ENCODE measurements around the gene ARRB1. TPM values are rescaled to one million over a fixed set of nuclear protein-coding genes. Genes with fewer than 3 reads are reported as not detected.
A peak's percentile ranks its signal among the peaks of the same experiment; 100 is the strongest.
"Not testable (repeated sequence)": the region's sequence is repeated elsewhere in the genome, so short reads cannot be mapped to it uniquely, and the experiment has no call there.

The ARRB1 gene
- total RNA-seq, 1 experiment from 2014 or later, result 219 TPM

DNA sequence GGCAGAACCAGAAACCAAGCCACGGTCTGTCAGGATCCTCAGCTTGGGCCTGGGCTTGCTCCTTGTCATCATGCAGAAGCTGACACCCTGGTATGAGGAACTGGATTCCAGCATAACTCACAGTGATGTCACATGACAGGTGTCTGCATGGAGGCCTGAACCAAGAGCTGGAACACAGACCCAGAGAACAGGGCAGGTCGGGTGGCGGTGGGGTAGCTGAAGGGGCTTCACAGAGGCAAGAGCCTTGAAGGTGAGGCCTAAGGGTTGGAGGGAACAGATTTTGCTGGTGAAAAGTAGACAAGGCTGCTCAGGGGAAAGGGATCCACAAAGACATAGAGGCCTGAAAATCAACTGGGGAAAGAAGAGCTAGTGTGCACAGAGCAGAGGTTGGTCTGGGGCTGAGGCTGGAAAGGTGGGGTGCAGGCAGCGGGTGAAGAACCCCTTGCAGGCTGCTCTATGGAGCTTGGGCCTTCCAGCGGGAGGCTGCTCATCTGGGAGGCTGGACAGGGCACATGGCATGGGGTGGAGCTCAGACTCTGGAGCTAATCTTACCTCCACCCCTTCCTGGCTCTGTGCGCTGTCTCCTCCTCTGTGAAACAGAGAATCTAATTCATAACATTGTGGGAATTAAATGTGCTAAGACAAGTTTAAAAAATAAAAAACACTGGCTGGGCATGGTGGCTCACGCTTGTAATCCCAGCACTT is 29.4 kb upstream of the ARRB1 start:
- peaks cover 36% of the 10 kb centered on the region for H3K4me1 ChIP-seq (ENCODE audit: control insufficient read depth, insufficient read depth, low read length)
- peak overlapping the region; percentile 74 for H3K27ac ChIP-seq (ENCODE audit: low read length)
- DNase-seq (ENCODE audit: low read depth, low spot score) (no peak), ATAC-seq (0 out of 2 replicates have a peak, but pooled peaks have one; percentile 27)
- no TSS peak for BruUV-seq (replicated peaks)
- TF ChIP-seq, protein P1, sequence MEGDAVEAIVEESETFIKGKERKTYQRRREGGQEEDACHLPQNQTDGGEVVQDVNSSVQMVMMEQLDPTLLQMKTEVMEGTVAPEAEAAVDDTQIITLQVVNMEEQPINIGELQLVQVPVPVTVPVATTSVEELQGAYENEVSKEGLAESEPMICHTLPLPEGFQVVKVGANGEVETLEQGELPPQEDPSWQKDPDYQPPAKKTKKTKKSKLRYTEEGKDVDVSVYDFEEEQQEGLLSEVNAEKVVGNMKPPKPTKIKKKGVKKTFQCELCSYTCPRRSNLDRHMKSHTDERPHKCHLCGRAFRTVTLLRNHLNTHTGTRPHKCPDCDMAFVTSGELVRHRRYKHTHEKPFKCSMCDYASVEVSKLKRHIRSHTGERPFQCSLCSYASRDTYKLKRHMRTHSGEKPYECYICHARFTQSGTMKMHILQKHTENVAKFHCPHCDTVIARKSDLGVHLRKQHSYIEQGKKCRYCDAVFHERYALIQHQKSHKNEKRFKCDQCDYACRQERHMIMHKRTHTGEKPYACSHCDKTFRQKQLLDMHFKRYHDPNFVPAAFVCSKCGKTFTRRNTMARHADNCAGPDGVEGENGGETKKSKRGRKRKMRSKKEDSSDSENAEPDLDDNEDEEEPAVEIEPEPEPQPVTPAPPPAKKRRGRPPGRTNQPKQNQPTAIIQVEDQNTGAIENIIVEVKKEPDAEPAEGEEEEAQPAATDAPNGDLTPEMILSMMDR (IDR thresholded peaks at IDR 0.05), result no peak
- TF ChIP-seq REST (IDR thresholded peaks at IDR 0.05; ENCODE audit: insufficient read depth in 1 of 2, low read depth in 2 of 2, low read length in 1 of 2) (no peak), POLR2AphosphoS5 (IDR thresholded peaks at IDR 0.05; ENCODE audit: low read depth, low read length) (no peak), TCF7L2 (IDR thresholded peaks at IDR 0.05; ENCODE audit: low read depth, low read length) (no peak), SIN3A (IDR thresholded peaks at IDR 0.05; ENCODE audit: borderline replicate concordance, insufficient read depth, low read depth, low read length) (no peak)
- H3K9me3 ChIP-seq (ENCODE audit: control insufficient read depth, insufficient read depth, low read depth, low read length), result no peaks in the 10 kb centered on the region
- ChIA-PET CTCF (interaction anchor here (0.5 to 1.7 kb wide), 6 partner anchors 9 to 101 kb away, joined by 3 to 14 read pairs (median 6); no protein-coding TSS in a partner anchor), POLR2A (interaction anchor here (0.6 kb wide), 1 partner anchor 46 kb away, joined by 4 read pairs; no protein-coding TSS in a partner anchor)
- H3K27me3 ChIP-seq (ENCODE audit: control insufficient read depth, insufficient read depth, low read length), result no peaks in the 10 kb centered on the region
- no peak overlapping the region for H3K4me3 ChIP-seq (ENCODE audit: low read depth in 2 of 2, low read length in 2 of 2)
- intact Hi-C loops (cut with micrococcal nuclease; ENCODE audit: unreplicated experiment), result loop anchor here (5.0 kb wide), 1 partner anchor 39 kb away; no protein-coding TSS in a partner anchor
- in situ Hi-C loops (cut with HindIII; ENCODE audit: low pct_unique_long_range_greater_than_20kb, low sequenced_read_pairs), result no loop called here
- no peaks in the 10 kb centered on the region for H3K36me3 ChIP-seq (ENCODE audit: control insufficient read depth, insufficient read depth, low read length)

DNA sequence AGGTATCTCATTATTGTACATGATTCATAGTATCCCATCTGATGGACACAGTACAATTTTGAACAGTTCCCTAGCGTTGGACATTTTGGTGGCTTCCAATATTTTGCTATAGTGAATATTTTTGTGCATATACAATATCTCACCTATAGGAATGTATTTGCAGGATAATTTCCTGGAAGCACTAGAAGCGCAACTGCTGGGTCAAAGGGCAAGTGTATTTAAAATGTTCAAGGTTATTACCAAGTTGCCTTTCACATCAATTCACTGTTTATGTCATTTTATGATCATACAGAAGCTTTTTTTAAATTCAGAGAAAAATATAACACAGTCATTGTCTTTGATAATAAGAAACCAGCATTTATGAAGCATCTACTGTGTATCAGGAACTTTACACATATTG is 28.8 kb upstream of the ARRB1 start:
- in situ Hi-C loops (cut with HindIII; ENCODE audit: low pct_unique_long_range_greater_than_20kb, low sequenced_read_pairs), result no loop called here
- peak overlapping the region; percentile 74; the same call in 1 of the 2 replicates for H3K27ac ChIP-seq (ENCODE audit: low read length)
- no peaks in the 10 kb centered on the region for H3K27me3 ChIP-seq (ENCODE audit: control insufficient read depth, insufficient read depth, low read length)
- H3K4me3 ChIP-seq (ENCODE audit: low read depth in 2 of 2, low read length in 2 of 2), result no peak overlapping the region
- intact Hi-C loops (cut with micrococcal nuclease; ENCODE audit: unreplicated experiment), result loop anchor here (5.0 kb wide), 1 partner anchor 38 kb away; no protein-coding TSS in a partner anchor
- peaks cover 31% of the 10 kb centered on the region for H3K4me1 ChIP-seq (ENCODE audit: control insufficient read depth, insufficient read depth, low read length)
- ChIA-PET CTCF (interaction anchor here (1.2 to 1.7 kb wide), 3 partner anchors 8 to 100 kb away, joined by 3 to 7 read pairs (median 5); no protein-coding TSS in a partner anchor), POLR2A (no interaction called here)
- no TSS peak for BruUV-seq (replicated peaks)
- TF ChIP-seq REST (IDR thresholded peaks at IDR 0.05; ENCODE audit: insufficient read depth in 1 of 2, low read depth in 2 of 2, low read length in 1 of 2) (no peak), POLR2AphosphoS5 (IDR thresholded peaks at IDR 0.05; ENCODE audit: low read depth, low read length) (no peak), TCF7L2 (IDR thresholded peaks at IDR 0.05; ENCODE audit: low read depth, low read length) (no peak), SIN3A (IDR thresholded peaks at IDR 0.05; ENCODE audit: borderline replicate concordance, insufficient read depth, low read depth, low read length) (no peak)
- TF ChIP-seq, protein P1 (IDR thresholded peaks at IDR 0.05), result no peak
- H3K36me3 ChIP-seq (ENCODE audit: control insufficient read depth, insufficient read depth, low read length), result no peaks in the 10 kb centered on the region
- DNase-seq (ENCODE audit: low read depth, low spot score) (no peak), ATAC-seq (no peak)
- H3K9me3 ChIP-seq (ENCODE audit: control insufficient read depth, insufficient read depth, low read depth, low read length), result no peaks in the 10 kb centered on the region

- H3K27me3 ChIP-seq (ENCODE audit: control insufficient read depth, insufficient read depth, low read length); intact Hi-C loops (cut with micrococcal nuclease; ENCODE audit: unreplicated experiment); H3K36me3 ChIP-seq (ENCODE audit: control insufficient read depth, insufficient read depth, low read length); BruUV-seq (replicated peaks); in situ Hi-C loops (cut with HindIII; ENCODE audit: low pct_unique_long_range_greater_than_20kb, low sequenced_read_pairs); CTCF ChIA-PET; H3K27ac ChIP-seq (ENCODE audit: low read length); H3K9me3 ChIP-seq (ENCODE audit: control insufficient read depth, insufficient read depth, low read depth, low read length); H3K4me3 ChIP-seq (ENCODE audit: low read depth in 2 of 2, low read length in 2 of 2); DNase-seq (ENCODE audit: low read depth, low spot score); ATAC-seq: not testable (repeated sequence)
- peaks cover 18% of the 10 kb centered on the region for H3K4me1 ChIP-seq (ENCODE audit: control insufficient read depth, insufficient read depth, low read length)
- POLR2A ChIA-PET, result interaction anchor here (0.7 kb wide), 1 partner anchor 56 kb away, joined by 3 read pairs; no protein-coding TSS in a partner anchor
These were observed 27.3 kb upstream of the ARRB1 start for GRCh38 chr11:75378776-75379175.
